Measurements from ENCODE around the gene C22orf31.

DNA sequence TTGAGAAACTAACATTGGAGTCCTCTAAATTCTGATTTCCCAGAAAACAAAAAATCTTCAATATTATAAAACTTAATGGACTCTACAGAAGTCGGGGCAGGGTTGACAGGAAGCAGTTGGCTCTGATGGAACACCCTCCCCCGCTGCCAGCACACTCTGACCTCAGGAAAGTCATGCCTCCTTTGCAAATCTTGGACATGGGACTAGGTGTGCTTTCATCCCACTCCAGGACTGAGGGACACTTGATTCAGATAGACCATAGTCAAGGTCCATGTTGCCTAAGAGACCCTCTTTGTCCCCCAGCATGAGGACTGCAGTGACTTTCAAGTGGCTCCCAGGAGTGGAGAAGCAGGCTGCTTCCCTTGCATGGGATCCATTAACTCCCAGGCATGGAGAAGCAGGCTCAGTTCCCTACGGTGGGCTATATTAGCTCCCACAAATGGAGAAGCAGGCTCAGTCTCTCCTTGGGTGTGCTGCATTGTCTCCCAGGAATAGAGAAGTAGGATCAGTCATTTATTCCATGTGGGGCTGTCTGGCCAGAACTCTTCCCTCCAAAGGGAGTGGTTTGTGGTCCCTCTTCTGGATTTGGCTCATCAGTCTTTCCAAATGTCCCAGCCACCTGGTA lies 38.3 kb downstream of the C22orf31 start:
- TF ChIP-seq YY1 (IDR thresholded peaks at IDR 0.05; ENCODE audit: insufficient read depth, insufficient read length) (no peak), ZNF274 (IDR thresholded peaks at IDR 0.05; ENCODE audit: low read depth, low read length) (no peak), SUZ12 (IDR thresholded peaks at IDR 0.05; ENCODE audit: extremely low read depth, insufficient read depth, insufficient read length) (no peak)

Data from NT2/D1 (cell line).